ENCODE data around the gene UGT1A8.
"Not testable (repeated sequence)": the region's sequence is repeated elsewhere in the genome, so short reads cannot be mapped to it uniquely, and the experiment has no call there.

UGT1A8 gene

DNA sequence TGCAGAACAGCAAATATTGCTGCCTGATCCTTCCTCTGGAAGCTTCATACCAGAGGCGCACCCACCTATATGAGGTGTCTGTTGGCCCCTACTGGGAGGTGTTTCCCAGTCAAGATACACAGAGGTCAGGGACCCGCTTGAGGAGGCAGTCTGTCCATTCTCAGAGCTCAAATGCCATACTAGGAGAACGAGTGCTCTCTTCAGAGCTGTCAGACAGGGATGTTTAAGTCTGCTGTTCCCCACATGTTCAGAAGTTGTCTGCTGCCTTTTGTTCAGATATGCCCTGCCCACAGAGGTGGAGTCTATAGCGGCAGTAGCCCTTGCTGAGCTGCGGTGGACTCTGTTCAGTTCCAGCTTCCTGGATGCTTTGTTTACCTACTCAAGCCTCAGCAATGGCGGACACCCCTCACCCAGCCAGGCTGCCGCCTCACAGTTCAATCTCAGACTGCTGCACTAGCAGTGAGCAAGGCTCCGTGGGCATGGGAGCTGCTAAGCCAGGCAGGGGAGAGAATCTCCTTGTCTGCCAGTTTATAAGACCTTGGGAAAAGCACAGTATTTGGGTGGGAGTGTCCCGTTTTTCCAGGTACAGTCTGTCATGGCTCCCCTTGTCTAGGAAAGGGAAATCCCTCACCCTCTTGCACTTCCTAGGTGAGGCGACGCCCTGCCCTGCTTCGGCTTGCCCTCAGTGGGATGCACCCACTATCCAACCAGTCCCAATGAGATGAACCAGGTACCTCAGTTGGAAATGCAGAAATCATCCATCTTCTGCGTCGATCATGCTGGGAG lies 119.6 kb downstream of the UGT1A8 start:
- DNase-seq = not testable (repeated sequence)

DNA sequence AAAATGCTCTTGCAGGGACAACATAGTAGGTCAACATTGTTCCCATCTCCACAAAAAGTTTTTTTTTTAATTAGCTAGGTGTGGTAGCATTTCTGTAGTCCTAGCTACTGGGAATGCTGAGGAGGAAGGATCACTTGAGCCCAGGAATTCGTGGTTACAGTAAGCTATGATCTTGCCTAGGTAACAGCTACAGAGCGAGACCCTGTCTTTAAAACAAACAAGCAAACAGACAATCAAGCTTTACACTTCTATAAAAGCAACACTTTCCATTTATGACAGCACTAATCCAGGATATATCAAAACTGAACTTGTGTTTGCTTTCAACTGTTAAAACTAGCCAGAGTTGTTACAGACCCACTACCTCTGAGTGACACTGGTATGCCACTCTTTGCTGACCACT lies 123.4 kb downstream of the UGT1A8 start:
- DNase-seq = no peak

DNA sequence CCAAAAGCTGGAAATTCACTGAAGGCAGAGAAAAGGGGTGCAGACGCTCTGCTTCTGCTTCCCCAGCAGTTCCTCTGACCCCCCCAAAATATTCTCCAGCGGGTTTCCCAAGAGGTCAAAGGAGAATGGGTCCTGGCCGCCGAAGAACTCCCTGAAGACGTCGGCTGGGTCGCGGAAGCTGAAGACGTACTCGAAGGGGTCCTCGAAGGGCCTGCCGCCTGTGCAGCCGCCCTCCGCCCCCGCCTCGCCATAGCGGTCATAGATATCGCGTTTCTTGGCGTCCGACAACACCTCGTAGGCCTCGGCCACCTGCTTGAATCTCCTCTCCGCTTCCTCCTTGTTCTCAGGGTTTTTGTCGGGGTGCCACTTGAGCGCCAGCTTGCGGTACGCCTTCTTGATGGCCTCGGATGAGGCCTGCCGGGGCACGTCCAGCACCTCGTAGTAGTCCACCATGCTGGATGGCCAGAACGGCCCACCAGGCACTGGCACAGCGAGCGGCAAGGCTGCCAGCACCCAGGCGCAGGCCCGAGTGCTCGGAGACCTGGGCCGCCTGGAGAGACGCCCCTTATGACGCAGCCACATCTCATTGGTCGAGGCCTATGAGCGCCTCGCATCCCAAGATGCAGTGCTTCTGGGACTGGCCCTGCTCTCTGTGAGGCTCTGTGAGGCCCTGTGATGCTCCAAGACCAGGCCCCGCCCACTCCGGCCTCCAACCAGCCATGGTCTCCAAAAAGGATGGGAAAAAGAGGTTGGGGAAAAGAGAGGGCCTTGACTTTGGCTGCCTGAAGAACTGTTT lies 126.2 kb downstream of the UGT1A8 start:
- DNase-seq = no peak

DNA sequence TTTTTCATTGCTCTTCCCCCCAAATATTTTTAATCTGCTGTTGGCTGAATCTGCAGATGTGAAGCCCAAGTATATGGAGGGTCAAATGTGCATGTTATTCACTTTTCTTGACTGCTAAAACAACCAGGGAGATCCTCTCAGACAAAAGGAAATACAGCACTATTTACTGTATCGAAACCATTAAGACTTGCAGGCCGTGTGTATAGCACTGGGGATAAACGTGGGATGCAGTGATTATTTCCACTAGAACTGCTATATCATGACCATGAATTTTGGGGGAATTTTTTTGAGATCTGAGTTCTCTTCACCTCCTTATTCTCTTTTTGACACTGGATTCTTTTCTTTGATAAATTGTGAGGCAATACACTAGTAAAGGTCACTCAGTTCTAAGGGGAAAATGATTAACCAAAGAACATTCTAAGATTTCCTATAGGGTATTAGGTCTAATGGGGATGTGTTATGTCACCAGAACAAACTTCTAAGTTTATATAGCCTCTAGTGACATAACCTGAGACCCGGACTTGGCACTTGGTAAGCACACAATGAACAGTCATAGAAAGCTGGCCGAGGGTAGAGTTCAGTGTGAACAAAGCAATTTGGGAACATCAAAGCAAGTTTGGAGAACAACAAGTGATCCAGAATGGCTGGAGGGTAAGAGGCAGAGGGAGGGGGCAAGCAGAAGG lies 127.8 kb downstream of the UGT1A8 start:
- DNase-seq = no peak

DNA sequence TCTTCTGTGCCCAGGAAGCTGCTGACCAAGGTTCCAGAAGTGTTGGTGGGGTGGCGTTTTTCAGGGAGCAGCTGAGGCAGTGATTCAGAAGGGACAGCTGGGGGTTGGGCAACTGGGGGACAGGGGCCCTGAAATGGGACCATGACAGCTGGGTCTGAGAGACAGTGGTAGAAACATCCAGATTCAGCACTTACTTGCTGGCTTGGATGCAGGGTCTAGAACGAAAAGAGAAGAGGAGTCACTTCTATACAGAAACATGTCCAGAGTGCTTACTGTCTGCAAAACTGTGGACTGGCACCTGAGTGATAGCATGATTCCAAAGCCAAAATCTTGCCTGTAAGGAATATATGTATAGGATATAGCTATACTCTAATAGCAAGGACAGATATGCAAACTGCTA lies 128.4 kb downstream of the UGT1A8 start:
- DNase-seq = not testable (repeated sequence)

DNA sequence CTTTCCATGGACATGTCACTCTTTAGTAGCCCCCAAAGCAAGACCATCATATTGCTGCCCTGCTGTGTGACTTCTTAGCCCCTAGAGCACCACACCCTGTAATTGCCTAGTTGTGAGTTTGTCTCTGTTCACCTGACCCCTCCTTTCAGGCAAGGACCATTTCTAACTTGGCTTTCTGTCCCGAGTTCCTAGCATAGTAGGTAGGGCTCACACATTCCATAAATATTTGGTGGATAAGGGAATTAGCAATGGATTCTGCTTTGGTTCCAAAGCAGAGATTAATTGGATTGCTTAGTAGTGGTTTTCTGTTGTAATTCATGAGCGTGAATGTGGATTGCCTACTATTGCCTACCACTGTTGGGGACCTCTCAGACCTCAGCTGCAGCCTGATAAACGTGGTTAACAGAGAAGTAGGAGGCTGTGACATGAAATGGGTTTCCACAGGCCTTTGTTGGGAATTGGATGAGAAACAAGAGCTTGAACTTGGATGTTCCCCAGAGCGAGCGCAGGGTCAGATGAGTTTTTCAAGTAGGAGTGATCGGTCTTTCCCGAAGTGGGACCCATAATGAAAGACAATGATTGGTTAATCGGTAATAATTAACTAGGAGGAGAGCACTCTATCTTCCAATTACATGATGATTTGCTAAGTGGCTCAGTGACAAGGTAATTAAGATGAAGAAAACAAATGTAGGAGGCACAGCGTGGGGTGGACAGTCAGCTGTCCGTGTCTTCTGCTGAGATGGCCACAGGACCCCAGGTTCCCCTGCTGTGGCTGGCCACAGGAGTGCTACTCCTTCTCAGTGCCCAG lies 129.2 kb downstream of the UGT1A8 start:
- DNase-seq = no peak

DNA sequence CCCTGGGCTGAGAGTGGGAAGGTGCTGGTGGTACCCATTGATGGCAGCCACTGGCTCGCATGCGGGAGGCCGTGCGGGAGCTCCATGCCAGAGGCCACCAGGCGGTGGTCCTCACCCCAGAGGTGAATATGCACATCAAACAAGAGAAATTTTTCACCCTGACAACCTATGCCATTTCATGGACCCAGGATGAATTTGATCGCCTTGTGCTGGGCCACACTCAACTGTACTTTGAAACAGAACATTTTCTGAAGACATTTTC lies 129.8 kb downstream of the UGT1A8 start:
- DNase-seq = no peak

DNA sequence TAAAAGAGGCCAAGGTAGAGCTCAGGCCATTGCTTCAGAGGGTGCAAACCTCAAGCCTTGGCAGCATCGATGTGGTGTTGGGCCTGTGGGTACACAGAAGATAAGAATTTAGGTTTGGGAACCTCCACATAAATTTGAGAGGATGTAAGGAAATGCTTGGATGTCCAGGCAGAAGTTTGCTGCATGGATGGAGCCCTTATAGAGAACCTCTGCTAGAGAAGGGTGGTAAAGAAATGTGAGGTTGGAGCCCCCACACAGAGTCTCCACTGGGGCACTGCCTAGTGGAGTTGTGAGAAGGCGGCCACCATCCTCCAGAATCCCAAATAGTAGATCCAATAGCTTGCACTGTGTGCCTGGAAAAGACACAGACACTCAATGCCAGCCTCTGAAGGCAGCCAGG lies 133.3 kb downstream of the UGT1A8 start:
- DNase-seq = not testable (repeated sequence)

DNA sequence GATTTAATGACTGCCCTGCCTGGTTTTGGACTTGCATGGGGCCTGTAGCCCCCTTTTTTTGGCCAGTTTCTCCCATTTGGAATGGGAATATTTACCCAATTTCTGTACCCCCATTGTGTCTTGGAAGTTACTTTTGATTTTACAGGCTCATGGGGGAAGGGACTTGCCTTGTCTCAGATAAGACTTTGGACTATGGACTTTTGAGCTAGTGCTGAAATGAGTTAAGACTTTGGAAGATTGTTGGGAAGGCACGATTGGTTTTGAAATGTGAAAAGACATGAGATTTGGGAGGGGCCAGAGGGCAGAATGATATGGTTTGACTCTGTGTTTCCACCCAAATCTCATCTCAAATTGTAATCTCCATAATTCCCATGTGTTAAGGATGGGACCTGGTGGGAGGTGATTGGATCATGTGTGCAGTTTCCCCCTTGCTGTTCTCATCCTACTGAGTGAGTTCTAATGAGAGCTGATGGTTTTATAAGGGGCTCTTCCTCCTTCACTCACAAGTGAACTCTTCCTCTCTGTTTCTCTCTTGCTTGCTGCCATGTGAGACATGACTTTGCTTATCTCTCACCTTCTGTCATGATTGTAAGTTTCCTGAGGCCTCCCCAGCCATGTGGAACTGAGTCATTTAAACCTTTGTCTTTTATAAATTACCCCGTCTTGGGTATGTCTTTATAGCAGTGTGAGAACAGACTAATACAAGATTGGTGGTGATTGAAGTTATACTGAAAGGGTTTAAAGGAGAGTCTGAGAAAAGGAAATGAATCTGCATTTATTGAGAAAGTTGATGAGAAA lies 134.0 kb downstream of the UGT1A8 start:
- DNase-seq = not testable (repeated sequence)

DNA sequence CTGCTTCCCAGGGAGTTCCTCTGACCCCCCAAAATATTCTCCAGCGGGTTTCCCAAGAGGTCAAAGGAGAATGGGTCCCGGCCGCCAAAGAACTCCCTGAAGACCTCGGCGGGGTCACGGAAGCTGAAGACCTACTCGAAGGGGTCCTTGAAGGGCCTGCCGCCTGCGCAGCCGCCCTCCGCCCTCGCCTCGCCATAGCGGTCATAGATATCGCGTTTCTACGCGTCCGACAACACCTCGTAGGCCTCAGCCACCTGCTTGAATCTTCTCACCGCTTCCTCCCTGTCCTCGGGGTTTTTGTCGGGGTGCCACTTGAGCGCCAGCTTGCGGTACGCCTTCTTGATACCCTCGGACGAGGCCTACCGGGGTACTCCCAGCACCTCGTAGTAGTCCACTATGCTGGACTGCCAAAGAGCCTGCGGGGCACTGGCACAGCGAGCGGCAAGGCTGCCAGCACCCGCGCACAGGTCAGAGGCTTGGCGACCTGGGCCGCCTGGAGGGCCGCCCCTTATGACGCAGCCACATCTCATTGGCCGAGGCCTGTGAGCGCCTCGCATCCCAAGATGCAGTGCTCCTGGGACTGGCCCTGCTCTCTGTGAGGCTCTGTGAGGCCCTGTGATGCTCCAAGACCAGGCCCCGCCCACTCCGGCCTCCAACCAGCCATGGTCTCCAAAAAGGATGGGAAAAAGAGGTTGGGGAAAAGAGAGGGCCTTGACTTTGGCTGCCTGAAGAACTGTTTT lies 137.6 kb downstream of the UGT1A8 start:
- no peak for DNase-seq

DNA sequence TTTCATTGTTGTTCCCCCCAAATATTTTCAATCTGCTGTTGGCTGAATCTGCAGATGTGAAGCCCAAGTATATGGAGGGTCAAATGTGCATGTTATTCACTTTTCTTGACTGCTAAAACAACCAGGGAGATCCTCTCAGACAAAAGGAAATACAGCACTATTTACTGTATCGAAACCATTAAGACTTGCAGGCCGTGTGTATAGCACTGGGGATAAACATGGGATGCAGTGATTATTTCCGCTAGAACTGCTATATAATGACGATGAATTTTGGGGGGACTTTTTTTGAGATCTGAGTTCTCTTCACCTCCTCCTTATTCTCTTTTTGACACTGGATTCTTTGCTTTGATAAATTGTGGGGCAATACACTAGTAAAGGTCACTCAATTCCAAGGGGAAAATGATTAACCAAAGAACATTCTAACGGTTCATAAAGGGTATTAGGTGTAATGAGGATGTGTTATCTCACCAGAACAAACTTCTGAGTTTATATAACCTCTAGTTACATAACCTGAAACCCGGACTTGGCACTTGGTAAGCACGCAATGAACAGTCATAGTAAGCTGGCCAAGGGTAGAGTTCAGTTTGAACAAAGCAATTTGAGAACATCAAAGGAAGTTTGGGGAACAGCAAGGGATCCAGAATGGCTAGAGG lies 139.1 kb downstream of the UGT1A8 start:
- DNase-seq = no peak

DNA sequence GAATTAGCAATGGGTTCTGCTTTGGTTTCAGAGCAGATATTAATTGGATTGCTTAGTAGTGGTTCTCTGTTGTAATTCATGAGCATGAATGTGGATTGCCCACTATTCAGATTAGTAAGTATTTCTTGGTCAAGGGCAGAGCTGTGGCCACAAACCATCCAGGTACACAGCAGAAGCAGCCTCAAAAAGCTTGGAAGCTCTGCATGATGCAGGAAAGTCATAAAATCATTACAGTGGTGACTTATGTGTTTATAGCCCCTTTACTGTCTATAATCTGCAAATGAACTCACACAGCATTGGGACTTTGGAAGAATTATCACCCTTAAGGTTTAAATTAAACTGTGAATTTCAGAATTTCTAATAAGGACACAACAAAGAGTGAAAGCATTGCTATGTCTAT lies 140.7 kb downstream of the UGT1A8 start:
- no peak for DNase-seq

DNA sequence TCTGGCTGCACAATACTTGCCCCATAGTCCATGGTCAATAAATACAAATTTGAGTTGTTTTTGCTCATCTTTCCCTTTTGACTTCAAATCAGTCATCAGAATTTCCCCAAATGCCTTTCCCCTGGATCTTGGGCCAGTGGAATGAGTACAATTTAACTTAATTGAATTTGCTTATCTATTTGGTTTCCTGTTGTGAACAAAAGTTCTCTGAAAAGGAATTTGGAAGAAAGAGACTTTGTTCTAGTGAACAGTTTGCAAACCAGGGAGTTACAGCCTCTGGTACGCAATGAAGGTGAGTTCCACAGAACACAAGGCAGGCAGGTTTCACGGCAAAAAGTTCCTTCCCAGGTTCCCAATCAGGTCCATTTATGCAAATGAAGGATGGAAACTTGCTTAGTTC lies 141.4 kb downstream of the UGT1A8 start:
- no peak for DNase-seq

DNA sequence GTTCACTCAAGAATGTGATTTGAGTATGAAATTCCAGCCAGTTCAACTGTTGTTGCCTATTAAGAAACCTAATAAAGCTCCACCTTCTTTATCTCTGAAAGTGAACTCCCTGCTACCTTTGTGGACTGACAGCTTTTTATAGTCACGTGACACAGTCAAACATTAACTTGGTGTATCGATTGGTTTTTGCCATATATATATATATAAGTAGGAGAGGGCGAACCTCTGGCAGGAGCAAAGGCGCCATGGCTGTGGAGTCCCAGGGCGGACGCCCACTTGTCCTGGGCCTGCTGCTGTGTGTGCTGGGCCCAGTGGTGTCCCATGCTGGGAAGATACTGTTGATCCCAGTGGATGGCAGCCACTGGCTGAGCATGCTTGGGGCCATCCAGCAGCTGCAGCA lies 142.6 kb downstream of the UGT1A8 start, which contains the start of gene UGT1A1:
UGT1A1 (plus strand) TSS at position 228 of the 400 bp plus-strand sequence; CDS start at position 246, 18 bp downstream.
- DNase-seq = no peak

DNA sequence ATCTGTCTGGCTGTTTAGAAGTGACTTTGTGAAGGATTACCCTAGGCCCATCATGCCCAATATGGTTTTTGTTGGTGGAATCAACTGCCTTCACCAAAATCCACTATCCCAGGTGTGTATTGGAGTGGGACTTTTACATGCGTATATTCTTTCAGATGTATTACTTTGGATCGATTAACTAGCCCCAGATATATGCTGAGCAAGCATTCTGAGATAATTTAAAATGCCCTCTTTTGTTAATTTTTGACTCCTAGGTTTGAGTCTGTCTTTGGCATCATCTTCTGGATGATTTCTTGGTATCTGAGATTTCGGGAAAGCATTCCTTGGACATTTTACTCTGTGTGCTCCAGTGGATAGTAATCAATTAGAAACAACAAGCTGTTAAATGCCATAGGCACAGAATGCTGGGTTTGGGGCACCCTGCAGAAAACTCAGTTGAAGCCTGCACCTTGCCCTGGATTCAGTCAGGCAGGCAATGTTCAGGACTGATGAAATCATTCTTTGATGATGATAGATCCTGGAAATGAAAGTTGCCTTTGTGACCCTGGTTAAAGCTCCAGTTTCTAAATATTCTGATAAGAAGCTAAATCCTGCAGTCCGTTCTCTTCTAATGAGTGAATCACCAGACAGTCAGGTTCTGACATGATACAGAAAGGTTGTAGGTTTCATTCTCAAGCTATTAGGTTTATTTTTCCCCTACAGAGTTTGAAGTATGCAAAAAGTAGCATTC lies 143.8 kb downstream of the UGT1A8 start:
- no peak for DNase-seq

DNA sequence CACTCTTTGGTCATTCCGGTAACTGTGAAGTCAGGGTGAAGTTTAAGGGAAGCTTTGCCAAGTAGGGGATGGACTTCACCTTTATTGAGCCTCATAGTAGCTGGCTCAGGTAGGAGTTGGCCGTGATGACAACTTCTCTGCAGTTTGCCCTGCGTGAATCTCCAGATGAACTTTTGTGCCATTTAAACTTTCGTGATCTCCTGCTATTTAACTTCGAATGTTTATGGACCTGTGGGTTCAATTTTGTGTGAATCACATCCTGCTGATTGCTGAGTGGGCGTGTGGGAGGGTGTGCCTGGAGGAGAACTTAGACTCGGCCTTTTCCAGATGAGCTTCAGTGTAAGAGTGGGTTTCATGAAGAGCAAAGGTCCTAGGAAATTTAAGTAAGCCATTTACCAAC lies 146.8 kb downstream of the UGT1A8 start:
- DNase-seq = no peak

DNA sequence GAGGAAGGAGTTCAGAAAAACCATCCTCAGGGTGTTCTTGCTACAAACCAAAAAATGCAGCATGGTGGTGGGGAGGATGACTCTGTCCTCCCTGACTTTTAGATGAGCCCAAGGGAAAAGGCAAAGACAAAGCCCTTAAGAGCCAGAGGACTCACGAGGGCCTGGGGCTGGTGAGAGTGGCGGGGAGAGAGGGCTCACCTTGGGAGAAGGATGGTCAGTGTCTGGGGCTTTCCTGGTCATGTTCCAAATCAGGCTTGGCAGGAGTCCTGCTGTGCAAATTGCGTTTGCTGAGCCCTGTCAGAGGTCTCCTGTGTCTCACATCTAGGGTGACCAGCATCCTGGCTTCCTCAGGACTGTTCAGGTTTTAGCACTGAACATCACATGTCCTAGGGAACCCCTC lies 147.3 kb downstream of the UGT1A8 start:
- no peak for DNase-seq

DNA sequence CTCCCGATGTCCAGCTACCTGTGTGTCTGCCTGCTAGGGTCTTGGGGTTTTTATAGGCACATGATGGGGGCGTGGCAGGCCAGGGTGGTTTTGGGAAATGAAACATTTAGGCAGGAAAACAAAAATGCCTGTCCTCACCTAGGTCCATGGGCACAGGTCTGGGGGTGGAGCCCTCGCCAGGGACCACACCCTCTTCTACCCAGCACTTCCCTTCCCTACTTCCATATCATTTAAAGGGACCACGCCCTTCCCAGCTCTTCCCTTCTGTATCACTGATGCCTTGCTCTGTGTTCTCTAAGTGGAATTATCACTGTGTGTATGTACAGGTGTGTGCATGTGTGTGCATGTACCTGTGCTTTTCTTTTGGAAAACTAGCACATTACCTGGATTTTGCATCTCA lies 149.0 kb downstream of the UGT1A8 start:
- no peak for DNase-seq

DNA sequence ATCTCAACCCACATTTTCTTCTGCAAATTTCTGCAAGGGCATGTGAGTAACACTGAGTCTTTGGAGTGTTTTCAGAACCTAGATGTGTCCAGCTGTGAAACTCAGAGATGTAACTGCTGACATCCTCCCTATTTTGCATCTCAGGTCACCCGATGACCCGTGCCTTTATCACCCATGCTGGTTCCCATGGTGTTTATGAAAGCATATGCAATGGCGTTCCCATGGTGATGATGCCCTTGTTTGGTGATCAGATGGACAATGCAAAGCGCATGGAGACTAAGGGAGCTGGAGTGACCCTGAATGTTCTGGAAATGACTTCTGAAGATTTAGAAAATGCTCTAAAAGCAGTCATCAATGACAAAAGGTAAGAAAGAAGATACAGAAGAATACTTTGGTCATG lies 150.6 kb downstream of the UGT1A8 start:
- no peak for DNase-seq

DNA sequence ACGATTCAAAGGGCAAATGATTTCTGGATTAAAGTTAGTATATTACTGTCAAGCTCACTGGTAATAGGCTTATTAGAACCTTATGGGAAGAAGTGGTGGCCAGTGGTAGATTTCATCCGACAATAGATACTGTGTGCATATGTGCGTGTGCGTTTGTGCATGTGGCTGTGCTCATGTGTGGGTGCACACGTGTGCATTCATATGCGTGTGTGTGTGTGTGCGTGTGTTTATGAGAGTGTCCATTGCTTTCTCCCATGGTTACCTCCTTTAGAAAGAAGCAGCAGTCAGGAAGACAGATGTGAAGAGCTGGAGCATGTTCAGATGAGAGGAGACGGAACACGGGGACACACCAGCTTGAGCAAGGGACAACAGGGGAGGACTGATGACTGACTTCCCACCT lies 151.8 kb downstream of the UGT1A8 start:
- no peak for DNase-seq

All from hematopoietic multipotent progenitor cell treated with erythropoietin and hydrocortisone succinate and interleukin-3 and kit ligand, for 6 days (in vitro differentiated cells).